ENCODE measurements around the gene MVB12B.

GRCh38 chr9:126461029-126461428, 134.4 kb downstream of the MVB12B start:
- TF ChIP-seq CTCF (conservative IDR thresholded peaks at IDR 0.05 in 1 of 2, IDR thresholded peaks at IDR 0.05 in 1 of 2; ENCODE audit: extremely low read depth in 1 of 2, insufficient read depth in 1 of 2, low read depth in 1 of 2, low read length in 2 of 2) (no peak), EZH2 (IDR thresholded peaks at IDR 0.05; ENCODE audit: borderline replicate concordance, low read length) (no peak)
